Stimulated activated CD8-positive, alpha-beta memory T cell treated with anti-CD3 and anti-CD28 coated beads, Interleukin-15, amount 100 ng/mL, for 24 hours (primary cell): ENCODE measurements around the gene DYNLT4.
"Not testable (repeated sequence)": the region's sequence is repeated elsewhere in the genome, so short reads cannot be mapped to it uniquely, and the experiment has no call there.

Experiments
- DNase-seq: peaks from one replicate; pipeline ENCODE4 v3.0.0-alpha.2; 2020; ENCODE audit warnings: low read depth

The DYNLT4 gene

GRCh38 chr1:44788120-44788860 lies 18.9 kb downstream of the DYNLT4 start, which contains the start of gene BEST4:
BEST4 (minus strand) TSS chr1:44788170; CDS start chr1:44787705, 465 bp downstream.
- no peak for DNase-seq

- DNase-seq = no peak
These were observed 19.6 kb downstream of the DYNLT4 start for GRCh38 chr1:44787506-44787905.

- DNase-seq = no peak
These were observed 20.2 kb downstream of the DYNLT4 start for GRCh38 chr1:44786841-44787426.

- no peak for DNase-seq
These were observed 20.9 kb downstream of the DYNLT4 start for GRCh38 chr1:44786138-44786840.

GRCh38 chr1:44785501-44786137 lies 21.5 kb downstream of the DYNLT4 start:
- DNase-seq = no peak

- no peak for DNase-seq
These were observed 22.1 kb downstream of the DYNLT4 start for GRCh38 chr1:44785029-44785380.

- no peak for DNase-seq
These were observed 22.8 kb downstream of the DYNLT4 start for GRCh38 chr1:44784094-44785028.

- no peak for DNase-seq
These were observed 23.5 kb downstream of the DYNLT4 start for GRCh38 chr1:44783697-44784093.

- DNase-seq = no peak
These were observed 26.5 kb downstream of the DYNLT4 start for GRCh38 chr1:44780583-44781121.

- DNase-seq = no peak
These were observed 28.2 kb downstream of the DYNLT4 start for GRCh38 chr1:44778705-44779576.

- no peak for DNase-seq
These were observed 29.0 kb downstream of the DYNLT4 start for GRCh38 chr1:44777969-44778635.

GRCh38 chr1:44777547-44777946 lies 29.6 kb downstream of the DYNLT4 start:
- no peak for DNase-seq

- no peak for DNase-seq
These were observed 30.5 kb downstream of the DYNLT4 start for GRCh38 chr1:44776730-44777068.

GRCh38 chr1:44775930-44776729 lies 31.0 kb downstream of the DYNLT4 start:
- peak; percentile 13 for DNase-seq

- DNase-seq = peak; percentile 75
These were observed 31.8 kb downstream of the DYNLT4 start, which contains the start of gene RPS8 for GRCh38 chr1:44775078-44775929. RPS8 (plus strand) TSS chr1:44775540; CDS start chr1:44775597, 57 bp downstream.

GRCh38 chr1:44766421-44766820 lies 40.7 kb downstream of the DYNLT4 start:
- DNase-seq = not testable (repeated sequence)

GRCh38 chr1:44760876-44761275 lies 46.3 kb downstream of the DYNLT4 start:
- DNase-seq = no peak

GRCh38 chr1:44759077-44759476 lies 48.1 kb downstream of the DYNLT4 start:
- DNase-seq = no peak
